ENCODE data around the gene SNX13. TPM values are rescaled to one million over a fixed set of nuclear protein-coding genes. Genes with fewer than 3 reads are reported as not detected.

SNX13 gene
- polyA plus RNA-seq, 2 of the 4 experiments (the other 2 are of a cell fraction): 13.1 to 31.6 TPM

DNA sequence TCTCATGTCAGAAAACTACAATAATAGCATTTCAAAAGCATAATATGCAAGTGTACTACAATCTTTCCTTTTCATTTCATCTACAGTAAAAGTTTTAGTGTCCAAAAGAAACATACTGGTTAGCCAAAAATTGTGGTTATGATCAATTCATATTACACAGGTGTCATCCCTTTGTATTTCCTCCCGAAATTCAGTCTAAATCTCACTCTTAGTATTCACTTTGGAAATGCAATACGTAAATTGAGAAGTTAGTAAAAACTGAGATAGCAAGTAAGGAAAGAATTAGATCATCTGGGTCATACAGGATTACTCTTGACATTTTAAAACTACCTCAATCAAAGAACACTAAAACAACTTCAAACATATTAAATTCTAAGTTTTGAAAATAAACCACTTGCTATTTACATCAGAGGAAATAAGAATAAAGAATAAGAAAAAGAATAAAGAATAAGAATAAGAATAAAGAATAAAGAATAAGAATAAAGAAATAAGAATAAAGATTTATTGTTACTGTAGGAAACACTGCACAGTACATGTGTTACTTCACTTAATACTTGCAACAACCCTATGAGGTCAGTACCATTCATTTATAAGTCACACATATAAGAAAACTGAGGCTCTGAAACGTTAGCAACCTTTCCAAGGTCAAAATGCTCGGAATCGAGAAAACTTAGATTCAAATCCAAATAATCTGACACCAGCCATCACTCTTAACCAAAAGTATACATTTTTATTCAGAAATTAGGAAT is 10.5 kb downstream of the SNX13 start:
- POLR2A ChIA-PET: no interaction called here
- TF ChIP-seq ZNF302 (CRISPR knock-in tag; IDR thresholded peaks at IDR 0.05) (no peak), FOSB (CRISPR knock-in tag; IDR thresholded peaks at IDR 0.05) (no peak), SREBF2 (IDR thresholded peaks at IDR 0.05) (no peak), CBX8 (IDR thresholded peaks at IDR 0.05) (no peak)
- TF ChIP-seq, protein P1, sequence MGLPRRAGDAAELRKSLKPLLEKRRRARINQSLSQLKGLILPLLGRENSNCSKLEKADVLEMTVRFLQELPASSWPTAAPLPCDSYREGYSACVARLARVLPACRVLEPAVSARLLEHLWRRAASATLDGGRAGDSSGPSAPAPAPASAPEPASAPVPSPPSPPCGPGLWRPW (IDR thresholded peaks at IDR 0.05): no peak
- ATAC-seq (no peak), DNase-seq (ENCODE audit: low read depth in 1 of 2, low spot score in 1 of 2) (no peak), FAIRE-seq (peak; percentile 18)
- Histone ChIP-seq H3K27ac (no peak overlapping the region), H3K4me3 (no peak overlapping the region), H3K4me2 (no peak overlapping the region), H3K4me1 (no peaks in the 10 kb centered on the region), H3K9me3 (no peaks in the 10 kb centered on the region)
- 82% methylated on average over 5 of the region's 5 CpGs for WGBS (ENCODE audit: missing lambda C conversion rate)
- CTCF ChIA-PET: no interaction called here

DNA sequence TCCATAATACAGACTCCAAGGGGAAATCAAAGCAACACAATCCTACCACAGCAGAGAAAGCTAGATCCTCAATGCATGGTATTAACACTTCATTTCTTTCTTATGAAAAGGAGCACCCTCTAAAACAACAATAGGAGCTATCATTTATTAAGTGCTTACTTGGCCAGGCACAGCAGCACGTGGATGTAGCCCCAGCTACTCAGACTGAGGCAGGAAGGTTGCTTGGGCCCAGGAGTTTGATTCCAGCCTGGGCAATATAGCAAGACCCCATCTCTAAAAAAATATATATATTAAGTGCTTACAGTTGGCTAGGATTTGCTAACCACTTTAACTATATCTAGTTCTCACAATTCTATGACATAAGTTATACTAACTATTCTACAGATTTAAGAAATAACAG is 12.2 kb downstream of the SNX13 start:
- Histone ChIP-seq H3K4me1 (no peaks in the 10 kb centered on the region), H3K4me2 (no peak overlapping the region), H3K9me3 (no peaks in the 10 kb centered on the region), H3K27ac (no peak overlapping the region), H3K4me3 (no peak overlapping the region)
- WGBS (ENCODE audit: missing lambda C conversion rate): 73% methylated on average over 1 of the region's 1 CpG
- DNase-seq (ENCODE audit: low read depth in 1 of 2, low spot score in 1 of 2): no peak
- FAIRE-seq: no peak
- no peak for TF ChIP-seq NFE2L2 (conservative IDR thresholded peaks at IDR 0.05; ENCODE audit: low read length)
- no peak for TF ChIP-seq JUN (IDR thresholded peaks at IDR 0.05)
- TF ChIP-seq HOXB13 (CRISPR knock-in tag; IDR thresholded peaks at IDR 0.05; ENCODE audit: low read depth): no peak
- TF ChIP-seq CHD4 (IDR thresholded peaks at IDR 0.05; ENCODE audit: borderline replicate concordance): no peak
- TF ChIP-seq, protein P2, sequence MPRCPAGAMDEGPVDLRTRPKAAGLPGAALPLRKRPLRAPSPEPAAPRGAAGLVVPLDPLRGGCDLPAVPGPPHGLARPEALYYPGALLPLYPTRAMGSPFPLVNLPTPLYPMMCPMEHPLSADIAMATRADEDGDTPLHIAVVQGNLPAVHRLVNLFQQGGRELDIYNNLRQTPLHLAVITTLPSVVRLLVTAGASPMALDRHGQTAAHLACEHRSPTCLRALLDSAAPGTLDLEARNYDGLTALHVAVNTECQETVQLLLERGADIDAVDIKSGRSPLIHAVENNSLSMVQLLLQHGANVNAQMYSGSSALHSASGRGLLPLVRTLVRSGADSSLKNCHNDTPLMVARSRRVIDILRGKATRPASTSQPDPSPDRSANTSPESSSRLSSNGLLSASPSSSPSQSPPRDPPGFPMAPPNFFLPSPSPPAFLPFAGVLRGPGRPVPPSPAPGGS (IDR thresholded peaks at IDR 0.05): no peak
- no peak for TF ChIP-seq EP300 (IDR thresholded peaks at IDR 0.05)
- TF ChIP-seq CBX8 (IDR thresholded peaks at IDR 0.05): no peak
- no peak for TF ChIP-seq HDAC2 (IDR thresholded peaks at IDR 0.05)
- TF ChIP-seq, protein P3, sequence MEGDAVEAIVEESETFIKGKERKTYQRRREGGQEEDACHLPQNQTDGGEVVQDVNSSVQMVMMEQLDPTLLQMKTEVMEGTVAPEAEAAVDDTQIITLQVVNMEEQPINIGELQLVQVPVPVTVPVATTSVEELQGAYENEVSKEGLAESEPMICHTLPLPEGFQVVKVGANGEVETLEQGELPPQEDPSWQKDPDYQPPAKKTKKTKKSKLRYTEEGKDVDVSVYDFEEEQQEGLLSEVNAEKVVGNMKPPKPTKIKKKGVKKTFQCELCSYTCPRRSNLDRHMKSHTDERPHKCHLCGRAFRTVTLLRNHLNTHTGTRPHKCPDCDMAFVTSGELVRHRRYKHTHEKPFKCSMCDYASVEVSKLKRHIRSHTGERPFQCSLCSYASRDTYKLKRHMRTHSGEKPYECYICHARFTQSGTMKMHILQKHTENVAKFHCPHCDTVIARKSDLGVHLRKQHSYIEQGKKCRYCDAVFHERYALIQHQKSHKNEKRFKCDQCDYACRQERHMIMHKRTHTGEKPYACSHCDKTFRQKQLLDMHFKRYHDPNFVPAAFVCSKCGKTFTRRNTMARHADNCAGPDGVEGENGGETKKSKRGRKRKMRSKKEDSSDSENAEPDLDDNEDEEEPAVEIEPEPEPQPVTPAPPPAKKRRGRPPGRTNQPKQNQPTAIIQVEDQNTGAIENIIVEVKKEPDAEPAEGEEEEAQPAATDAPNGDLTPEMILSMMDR (IDR thresholded peaks at IDR 0.05): no peak
- TF ChIP-seq RNF2 (IDR thresholded peaks at IDR 0.05; ENCODE audit: borderline replicate concordance, low read depth): no peak
- TF ChIP-seq, protein P4, sequence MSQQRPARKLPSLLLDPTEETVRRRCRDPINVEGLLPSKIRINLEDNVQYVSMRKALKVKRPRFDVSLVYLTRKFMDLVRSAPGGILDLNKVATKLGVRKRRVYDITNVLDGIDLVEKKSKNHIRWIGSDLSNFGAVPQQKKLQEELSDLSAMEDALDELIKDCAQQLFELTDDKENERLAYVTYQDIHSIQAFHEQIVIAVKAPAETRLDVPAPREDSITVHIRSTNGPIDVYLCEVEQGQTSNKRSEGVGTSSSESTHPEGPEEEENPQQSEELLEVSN (IDR thresholded peaks at IDR 0.05; ENCODE audit: borderline replicate concordance, low read depth): no peak
- TF ChIP-seq RFX5 (IDR thresholded peaks at IDR 0.05): no peak
- no peak for TF ChIP-seq FOSL2 (IDR thresholded peaks at IDR 0.05)
- TF ChIP-seq FOSL2 (CRISPR knock-in tag; IDR thresholded peaks at IDR 0.05): no peak
- ChIA-PET POLR2A (no interaction called here), CTCF (interaction anchor here (0.9 kb wide), 1 partner anchor 20 kb away, joined by 3 read pairs; no protein-coding TSS in a partner anchor)
- ATAC-seq: no peak

DNA sequence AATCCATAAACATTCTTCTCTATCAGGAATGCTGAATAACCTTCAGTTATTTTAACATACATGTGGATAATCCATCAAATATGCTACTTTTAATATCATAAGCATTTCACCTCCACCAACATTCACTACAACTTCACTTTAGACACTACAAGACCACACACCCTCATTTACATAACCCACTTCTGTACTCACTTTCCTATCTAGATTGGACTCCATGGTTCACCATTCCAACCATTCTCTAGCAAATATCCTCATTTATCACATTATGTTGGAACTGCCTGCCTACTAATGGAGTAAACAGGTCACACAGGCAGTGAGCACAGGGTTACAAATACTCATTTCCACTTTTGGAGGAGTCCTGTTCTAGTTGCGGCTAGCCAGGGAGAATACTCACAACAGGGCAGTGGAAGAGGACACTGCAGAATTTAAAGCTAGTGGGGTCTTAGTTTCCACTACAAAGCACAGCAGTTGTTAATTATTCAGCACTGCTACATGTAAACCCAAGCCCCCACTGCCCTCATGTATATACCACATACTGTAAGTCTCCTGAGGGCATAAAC is 18.4 kb downstream of the SNX13 start:
- CTCF ChIA-PET: no interaction called here
- no peak for FAIRE-seq
- DNase-seq (ENCODE audit: low read depth in 1 of 2, low spot score in 1 of 2): no peak
- H3K4me1 ChIP-seq: no peaks in the 10 kb centered on the region
- peaks cover 4% of the 10 kb centered on the region; the same call in 1 of the 3 replicates for H3K9me3 ChIP-seq
- no peak overlapping the region for H3K27ac ChIP-seq
- TF ChIP-seq ZC3H11A (IDR thresholded peaks at IDR 0.05) (no peak), MYC (IDR thresholded peaks at IDR 0.05; ENCODE audit: borderline replicate concordance, low read length) (no peak), FOSB (CRISPR knock-in tag; IDR thresholded peaks at IDR 0.05) (no peak)
- POLR2A ChIA-PET: no interaction called here
- ATAC-seq: no peak
- WGBS (ENCODE audit: missing lambda C conversion rate): 83% methylated on average over 1 of the region's 1 CpG
- H3K4me3 ChIP-seq: no peak overlapping the region
- H3K4me2 ChIP-seq: no peak overlapping the region

Measured in A549 (cell line).